Hematopoietic multipotent progenitor cell (in vitro differentiated cells): ENCODE measurements around the gene RET. TPM values are rescaled to one million over a fixed set of nuclear protein-coding genes. Genes with fewer than 3 reads are reported as not detected.

Source experiments
- DNase-seq, 3 donors: peaks; one replicate each; pipeline ENCODE4 v3.0.0-alpha.2; 2011 to 2015; ENCODE audit warnings: low read depth in 2 of 3, low spot score in 2 of 3
- total RNA-seq: library from RNA; depleted of rRNA; stranded (reverse); fragments of >200 nt; gene quantifications from one replicate; pipeline ENCODE4 v1.2.3, GENCODE V29; 2012

The RET gene
- total RNA-seq, 1 donor = 3.0 TPM

DNA sequence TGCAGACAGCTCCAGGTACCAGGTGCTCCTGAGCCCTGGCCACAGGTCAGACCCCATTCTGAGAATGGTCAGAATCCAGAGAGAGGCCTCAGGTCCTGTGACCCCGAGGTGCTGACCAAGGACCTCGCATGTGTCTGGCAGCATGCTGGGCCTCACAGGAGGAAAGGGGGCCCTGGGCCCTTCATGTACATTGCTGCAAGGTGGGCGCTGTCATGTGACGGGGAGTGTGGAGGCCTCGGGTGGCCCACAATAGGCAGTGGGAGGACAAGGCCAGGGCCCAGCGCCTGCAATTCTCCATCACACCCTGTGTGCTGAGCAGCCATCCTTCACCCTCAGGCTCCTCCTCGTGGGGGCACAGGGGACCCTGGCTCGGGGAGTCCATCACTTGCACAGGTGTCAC, 15.5 kb upstream of the RET start:
- DNase-seq = no peak

- no peak for DNase-seq
Measured at GRCh38 chr10:43061760-43062159, 15.1 kb upstream of the RET start.

GRCh38 chr10:43062402-43063160, 14.3 kb upstream of the RET start:
- DNase-seq = no peak

DNA sequence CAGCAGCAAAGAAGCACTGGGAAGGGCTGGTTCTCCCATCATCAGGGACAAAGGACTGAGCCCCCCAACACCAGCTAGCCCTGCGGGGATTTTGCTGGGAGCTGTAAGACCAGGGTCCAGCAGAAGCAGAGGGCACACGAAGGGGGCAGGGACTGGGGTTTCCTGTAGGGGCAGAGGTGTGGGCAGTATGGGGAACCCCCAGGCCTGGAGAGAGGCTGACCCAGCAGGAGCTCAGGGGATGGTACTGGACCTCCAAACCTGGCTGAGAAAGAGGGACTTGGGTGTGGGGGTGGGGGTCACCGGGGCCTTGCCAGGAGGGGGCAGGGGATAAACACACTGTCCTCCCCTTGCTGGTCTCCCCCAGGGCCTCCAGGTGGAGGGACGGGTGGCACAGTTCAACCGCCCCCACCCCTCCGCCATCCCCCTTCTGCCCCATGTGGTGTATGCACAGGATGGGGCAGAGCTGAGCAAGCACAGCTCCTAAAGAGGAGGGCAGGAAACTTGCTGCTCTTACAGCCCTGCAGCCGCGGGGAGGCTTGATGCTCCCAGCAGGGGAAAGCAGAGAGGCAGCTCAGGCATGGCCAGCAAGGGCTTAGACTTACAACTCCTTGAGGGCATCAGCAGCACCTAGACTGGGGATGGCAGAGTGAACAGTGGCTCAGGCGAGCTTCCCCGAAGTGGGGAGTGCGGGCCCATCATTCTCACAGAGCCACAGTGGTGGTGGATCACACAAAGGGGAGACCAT, 12.4 kb upstream of the RET start:
- DNase-seq = no peak

GRCh38 chr10:43065234-43065633, 11.6 kb upstream of the RET start:
- no peak for DNase-seq

GRCh38 chr10:43065761-43066160, 11.1 kb upstream of the RET start:
- no peak for DNase-seq

DNA sequence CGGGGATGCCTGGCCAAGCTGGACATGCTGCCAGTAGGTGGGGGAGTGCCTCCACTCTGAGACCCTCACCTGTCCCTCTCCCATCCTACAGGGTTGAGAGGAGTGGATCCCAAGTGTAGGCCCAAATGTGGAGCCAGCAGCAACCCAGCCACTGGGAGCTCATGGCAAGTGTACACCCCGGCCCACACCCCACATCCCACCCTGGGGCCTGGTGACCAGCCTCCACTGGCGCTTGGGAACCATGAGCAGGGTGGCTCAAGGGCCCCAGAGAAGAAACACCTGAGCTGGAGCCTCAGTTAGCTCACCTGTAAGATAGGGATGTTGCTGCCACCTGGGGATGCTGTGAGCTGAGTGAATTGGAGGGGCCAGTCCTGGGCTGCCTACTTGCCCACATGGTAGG, 10.4 kb upstream of the RET start:
- DNase-seq = no peak

- no peak for DNase-seq
Measured at GRCh38 chr10:43067391-43068135, 9.3 kb upstream of the RET start.

DNA sequence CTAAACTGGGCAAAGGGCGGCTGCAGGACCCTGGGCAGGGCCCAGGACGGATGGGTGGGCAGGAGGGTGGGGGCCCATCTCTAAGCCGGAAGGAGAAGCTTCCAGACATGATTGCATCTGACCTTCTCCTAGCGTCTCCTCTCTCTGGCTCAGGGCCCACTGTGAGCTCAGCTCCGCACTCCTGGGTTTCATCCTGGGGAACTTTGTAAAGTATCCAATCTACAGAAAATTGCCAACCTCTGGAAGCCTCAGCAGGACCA, 8.8 kb upstream of the RET start:
- no peak for DNase-seq

DNA sequence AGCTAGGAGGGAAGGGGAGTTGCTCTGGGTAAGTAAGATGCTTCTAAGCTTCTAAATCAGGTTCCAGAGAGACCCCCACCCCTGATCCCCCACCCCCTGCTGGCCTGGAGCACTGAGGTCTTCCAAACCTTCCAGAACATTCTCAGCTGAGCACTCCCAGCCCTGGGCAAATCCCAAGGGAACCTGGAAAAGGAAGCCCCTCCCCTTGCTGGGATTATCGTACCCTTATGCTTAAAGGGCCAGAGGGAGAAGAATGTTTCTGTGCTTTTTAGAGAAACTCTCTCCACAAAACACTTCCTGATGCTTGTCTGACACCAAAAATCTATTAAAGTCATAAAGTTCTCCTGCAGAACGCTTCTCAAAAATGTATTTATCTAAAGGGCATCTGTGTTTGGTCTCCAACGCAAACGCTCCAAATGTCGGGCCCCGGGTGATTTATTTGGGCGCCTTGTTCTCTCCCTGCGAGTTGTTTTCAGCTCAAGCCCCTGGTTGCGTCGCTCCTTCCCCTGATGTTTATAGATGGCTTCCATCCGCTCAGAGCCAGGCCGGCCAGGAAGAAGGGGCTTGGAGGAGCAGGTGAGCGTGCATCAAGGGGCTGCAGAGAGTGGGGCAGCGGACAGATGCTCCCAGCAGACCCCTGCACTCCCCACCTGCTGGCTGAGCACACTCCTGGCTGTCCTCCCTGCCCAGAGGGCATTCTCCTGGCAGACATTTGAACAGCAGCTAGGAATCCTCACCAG, 8.2 kb upstream of the RET start:
- no peak for DNase-seq

DNA sequence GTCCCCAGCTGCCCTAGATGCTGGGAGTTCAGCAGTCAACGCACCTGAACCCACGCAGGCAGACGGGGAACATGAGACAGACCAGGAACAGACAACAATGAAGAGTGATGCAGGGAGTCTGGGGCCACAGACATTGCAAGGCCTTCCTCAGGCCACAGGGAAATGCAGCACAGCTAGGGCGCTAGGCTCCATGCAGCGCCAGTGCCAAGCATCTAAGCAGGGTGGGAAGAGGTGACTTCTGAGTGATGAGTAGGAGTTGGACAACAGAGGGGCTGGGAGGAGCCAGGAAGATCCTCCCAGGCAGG, 7.7 kb upstream of the RET start:
- DNase-seq = no peak

DNA sequence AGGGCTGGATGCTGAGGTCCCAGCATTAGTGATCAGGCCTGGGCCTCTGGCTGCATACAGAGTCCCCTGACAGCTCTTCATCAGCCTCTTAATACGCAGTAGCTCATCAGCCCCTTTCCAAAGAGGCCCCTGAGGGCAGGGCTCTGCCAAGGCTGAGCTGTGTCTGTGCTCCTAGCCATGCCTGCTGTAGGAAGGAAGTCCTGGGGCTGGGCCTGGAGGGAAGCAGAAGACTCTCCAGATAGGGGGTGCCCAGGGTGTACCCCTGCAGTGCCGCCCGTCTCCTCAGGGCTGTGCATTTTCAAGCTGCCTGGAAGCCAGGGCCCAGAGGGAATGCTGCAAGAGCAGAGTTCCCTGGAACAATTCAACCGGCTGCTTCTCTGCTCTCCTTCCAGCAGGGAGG, 7.3 kb upstream of the RET start:
- DNase-seq = no peak

- no peak for DNase-seq
Measured at GRCh38 chr10:43070121-43071085, 6.5 kb upstream of the RET start.

DNA sequence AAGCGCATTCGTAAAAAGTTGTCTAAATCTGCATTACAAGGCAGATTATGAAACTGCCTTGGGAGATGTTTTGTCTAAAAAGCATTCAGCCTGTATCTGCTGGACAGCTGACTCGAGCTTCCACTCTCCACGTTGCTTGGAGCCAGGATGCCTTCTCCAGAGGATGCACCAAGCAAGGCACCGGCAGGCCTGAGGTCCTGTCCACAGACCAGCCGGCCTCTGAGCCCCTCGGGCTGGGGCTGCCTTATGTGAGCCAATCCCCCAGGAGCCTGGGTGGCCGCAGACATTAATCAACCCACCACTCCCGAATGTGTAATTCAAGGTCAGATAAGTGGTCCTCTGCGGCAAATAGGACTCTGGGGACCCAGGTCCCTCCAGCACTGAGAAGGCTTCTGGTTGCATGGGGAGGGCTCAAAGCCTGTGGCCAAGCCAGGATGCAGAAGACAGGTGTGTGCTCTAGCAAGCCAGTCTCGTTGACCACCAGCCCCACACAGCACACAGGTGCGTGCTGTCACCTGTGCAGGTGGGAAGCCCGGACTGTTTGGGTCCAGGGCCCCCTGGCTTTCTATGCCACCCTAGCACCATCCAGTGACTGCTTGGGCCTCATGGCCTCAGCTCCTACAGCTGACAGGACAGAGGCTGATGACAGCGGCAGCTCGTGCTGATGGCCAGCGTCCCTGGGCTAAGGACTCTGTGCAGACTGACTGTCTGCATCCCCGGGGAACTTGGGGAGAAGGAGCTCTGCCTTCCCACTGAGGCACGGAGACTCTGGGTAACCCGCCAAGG, 4.8 kb upstream of the RET start:
- no peak for DNase-seq

DNA sequence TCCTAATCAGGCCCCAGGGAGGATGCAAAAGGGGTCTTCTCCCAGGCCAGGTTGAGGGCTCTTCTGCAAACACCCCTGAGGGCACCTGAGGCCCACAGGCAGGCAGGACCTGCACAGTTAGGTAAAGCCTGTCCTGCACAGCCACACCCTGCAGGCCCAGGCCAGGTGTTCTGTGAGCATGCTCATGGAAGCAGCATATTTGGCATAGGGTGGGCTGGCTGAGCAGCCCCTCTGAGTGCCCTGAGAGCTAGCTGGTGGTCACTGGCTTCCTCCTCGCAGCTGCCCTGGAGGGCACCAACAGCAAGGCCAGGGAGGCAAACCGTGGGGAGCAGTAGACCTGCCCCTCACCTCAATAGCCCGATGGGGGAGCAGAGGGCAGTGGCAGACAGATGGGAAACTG, 3.7 kb upstream of the RET start:
- no peak for DNase-seq

DNA sequence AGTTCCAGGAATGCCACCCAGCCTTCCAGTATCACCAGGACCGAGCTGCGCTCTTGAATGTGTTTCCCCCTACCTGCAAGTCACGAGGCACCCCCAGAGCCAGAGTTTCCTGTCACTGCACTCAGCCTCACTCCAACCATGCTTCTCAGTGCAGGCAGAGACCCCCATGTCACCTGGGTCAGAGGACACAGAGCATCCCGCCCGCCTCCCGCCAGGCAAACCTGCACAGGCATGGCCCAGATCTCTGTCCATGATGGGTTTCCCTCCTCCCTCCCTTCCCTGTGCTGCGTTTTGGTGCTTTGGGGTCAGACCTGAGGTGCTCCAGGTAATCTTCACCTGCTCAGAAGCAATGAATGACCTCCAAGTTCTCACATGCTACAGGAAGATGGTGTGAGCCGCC, 3.1 kb upstream of the RET start:
- DNase-seq = no peak

GRCh38 chr10:43074409-43074808, 2.5 kb upstream of the RET start:
- DNase-seq = no peak

DNA sequence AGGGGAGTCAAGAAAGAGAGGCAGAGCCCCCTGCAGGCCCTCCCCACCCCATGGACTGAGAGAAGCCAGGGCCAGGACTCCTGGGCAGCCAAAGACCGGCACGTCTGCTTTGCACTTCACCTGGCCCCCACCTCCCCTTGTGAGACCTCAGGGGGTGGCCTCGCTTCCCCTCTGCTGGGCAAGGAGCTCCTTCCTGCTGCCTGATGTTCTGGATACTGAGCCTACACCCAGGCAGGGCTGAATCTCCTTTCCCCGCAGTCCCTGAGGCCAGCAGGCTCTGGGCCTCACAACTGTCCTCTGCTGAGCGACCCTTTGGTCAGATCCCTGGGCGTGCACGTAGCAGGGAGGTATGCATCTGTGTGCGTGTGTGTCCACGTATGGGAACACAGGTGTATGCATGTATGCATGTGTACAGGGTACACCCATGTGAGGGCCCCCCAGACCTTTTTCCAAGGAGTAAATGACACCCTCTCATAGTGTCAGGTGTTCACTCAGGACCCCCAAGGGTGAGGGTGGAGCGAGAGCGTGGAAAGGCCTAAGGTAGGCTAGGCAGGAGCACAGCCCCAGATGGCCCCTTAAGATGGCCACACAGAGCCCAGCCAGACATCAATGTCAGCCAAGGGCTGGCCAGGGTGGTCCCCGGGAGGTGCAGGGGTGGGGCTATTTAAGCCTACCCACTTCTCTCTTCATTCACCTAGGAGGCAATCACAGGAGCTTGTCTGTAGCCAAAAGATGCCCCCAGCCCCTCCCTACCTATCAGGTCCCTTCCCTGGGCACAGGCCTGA, 1.9 kb upstream of the RET start:
- DNase-seq = no peak

- DNase-seq = no peak
Measured at GRCh38 chr10:43075612-43076003, 1.3 kb upstream of the RET start.
